SU-DHL-6 (cell line): Measurements from ENCODE around the gene WDTC1.

Experiments used
- EZH2phosphoT487 ChIP-seq: fragments of 200-600 bp; sonication (generic), shearing (Covaris generic); conservative IDR thresholded peaks from 2 replicates; pipeline ENCODE4 v1.6.1; 2018; ENCODE audit warnings: mild to moderate bottlenecking, antibody characterized with exemption, low read length, moderate library complexity, mixed read lengths
- TF ChIP-seq, protein P1 (sequence below): fragments of 200-600 bp; sonication (generic); IDR thresholded peaks from one replicate; pipeline ENCODE4 v1.5.1; 2017; ENCODE audit warnings: antibody characterized with exemption, mild to moderate bottlenecking, low read length, moderate library complexity; ENCODE audit not compliant: insufficient read depth, poor library complexity, severe bottlenecking

- TF ChIP-seq, protein P1, sequence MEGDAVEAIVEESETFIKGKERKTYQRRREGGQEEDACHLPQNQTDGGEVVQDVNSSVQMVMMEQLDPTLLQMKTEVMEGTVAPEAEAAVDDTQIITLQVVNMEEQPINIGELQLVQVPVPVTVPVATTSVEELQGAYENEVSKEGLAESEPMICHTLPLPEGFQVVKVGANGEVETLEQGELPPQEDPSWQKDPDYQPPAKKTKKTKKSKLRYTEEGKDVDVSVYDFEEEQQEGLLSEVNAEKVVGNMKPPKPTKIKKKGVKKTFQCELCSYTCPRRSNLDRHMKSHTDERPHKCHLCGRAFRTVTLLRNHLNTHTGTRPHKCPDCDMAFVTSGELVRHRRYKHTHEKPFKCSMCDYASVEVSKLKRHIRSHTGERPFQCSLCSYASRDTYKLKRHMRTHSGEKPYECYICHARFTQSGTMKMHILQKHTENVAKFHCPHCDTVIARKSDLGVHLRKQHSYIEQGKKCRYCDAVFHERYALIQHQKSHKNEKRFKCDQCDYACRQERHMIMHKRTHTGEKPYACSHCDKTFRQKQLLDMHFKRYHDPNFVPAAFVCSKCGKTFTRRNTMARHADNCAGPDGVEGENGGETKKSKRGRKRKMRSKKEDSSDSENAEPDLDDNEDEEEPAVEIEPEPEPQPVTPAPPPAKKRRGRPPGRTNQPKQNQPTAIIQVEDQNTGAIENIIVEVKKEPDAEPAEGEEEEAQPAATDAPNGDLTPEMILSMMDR, result no peak
- no peak for TF ChIP-seq EZH2phosphoT487
These were observed 11.8 kb downstream of the WDTC1 start for GRCh38 chr1:27246194-27246593.
